22Rv1 (cell line): ENCODE data around the gene LAMTOR4.

Source experiments
- H3K27ac ChIP-seq: fragments of 450-650 bp; 2 replicates; pipeline ENCODE4 v1.5.1; 2017
- CTCF ChIP-seq: fragments of 450-650 bp; IDR thresholded peaks from 2 replicates; pipeline ENCODE4 v1.5.1; 2017; ENCODE audit warnings: mild to moderate bottlenecking
- ZFX ChIP-seq: fragments of 450-650 bp; IDR thresholded peaks from 2 replicates; pipeline ENCODE4 v1.6.1; 2017; ENCODE audit warnings: antibody characterized with exemption, borderline replicate concordance

Gene LAMTOR4

DNA sequence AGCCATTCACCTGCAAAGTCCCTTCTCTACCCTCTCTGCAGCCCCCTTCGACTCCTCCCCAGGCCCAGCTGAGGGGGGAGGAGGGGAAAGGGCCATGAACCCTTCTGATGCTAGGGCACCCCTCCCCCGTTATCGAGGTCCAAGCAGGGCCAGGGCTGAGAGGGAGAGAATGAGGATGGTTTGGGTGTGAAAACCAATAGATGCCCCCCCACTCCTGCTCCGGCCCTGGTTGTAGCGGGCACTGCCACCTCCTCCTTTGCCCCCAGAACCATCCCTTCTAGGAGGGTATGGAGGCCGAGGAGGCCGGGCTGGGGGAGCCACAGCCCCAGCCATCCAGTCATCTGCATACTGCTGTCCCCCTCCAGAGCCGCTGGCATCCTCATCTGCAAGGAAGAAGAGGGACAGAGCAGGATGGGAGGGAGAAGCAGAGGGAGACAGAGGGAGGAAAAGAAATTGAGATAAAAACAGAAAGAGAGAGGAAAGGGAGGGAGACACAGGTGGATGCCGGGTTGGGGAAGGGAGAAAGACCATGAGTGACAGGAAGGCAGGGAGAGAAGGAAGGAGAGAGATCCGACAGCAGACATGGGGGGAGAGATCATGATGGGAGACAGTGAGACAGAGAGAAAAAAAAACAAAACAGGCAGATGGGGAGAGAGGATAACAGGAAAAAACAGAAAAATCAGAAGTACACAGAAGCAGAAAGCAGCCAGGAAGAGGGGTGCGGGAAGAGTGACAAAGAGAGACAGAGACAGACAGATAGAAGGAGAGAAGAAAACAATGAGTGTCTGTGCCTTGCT is 21.6 kb downstream of the LAMTOR4 start:
- no peak for TF ChIP-seq CTCF
- no peak for TF ChIP-seq ZFX
- H3K27ac ChIP-seq, result no peak overlapping the region

GRCh38 chr7:100171087-100171681 is 22.5 kb downstream of the LAMTOR4 start:
- TF ChIP-seq CTCF, result no peak
- no peak for TF ChIP-seq ZFX
- no peak overlapping the region for H3K27ac ChIP-seq

DNA sequence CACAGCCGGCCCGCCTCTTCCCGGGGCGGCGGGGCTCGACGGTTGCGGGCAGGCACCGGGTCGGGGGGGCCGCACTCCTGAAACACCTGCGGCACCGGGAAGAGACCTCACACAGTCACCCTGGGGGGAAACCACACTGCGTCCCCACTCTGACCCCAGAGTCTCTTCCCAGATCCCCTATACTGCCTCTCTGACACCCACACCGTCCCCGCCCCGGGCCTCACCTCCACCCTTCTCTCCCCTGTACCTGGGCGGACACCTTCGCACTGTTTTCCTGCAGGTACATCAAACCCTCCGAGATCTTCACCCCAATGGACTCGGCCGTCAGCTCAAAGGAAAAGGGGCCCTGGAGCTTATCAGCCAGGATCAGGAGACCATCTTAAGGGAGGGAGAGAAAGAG is 23.1 kb downstream of the LAMTOR4 start:
- no peak overlapping the region for H3K27ac ChIP-seq
- TF ChIP-seq CTCF (no peak), ZFX (no peak)

DNA sequence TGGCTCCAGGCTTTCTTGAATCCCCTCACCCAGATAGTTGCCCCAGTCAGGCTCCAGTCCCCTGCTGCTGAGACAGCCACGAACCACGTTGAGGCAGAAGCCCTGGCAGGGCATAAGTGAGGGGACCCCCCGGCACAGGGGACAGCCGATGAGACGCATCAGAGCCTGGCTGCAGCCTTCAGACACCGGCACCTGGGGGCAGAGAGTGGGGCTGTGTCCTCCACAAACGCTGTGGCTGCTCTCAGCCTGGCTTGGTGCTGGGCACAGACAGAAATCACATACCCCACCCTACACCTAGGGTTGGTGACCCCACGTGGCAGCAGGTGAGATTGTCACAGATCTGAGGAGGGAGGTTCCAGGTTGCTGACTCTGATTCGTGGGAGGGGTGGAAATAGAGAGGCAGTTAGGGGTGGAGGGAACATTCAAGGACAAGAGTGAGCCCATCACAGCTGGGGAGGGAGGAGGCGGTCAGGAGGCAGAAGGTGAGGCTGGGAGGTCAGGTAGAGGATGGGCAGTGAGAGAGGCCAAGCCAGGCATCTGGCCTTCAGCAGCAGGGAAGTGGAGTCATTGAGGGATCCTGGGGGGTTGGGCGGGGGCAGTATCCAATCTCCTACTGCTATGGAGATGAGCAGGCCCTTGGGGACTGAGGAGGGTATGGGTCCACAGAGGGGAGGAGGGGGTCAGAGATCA is 25.2 kb downstream of the LAMTOR4 start:
- TF ChIP-seq ZFX, result no peak
- no peak for TF ChIP-seq CTCF
- H3K27ac ChIP-seq, result no peak overlapping the region

DNA sequence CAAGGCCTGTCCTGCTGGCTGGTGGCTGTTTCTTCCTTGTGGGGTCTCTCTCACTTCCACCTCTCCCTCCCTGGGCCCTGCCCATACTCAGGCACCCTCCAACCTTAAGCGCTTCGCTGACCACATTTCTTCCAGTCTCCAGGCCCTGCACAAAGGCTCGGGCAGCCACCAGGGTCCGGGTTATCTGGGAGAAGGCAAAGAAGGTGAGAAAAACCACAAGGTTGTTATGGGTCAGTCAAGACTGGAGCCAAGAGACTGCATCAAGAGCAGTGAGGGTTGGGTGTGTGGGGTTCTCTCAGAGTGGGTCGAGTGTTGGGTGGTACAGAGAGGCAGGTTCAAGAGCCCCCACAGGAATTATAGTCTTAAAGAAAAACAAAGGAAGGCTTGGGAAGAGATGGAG is 25.9 kb downstream of the LAMTOR4 start:
- no peak overlapping the region for H3K27ac ChIP-seq
- TF ChIP-seq ZFX (no peak), CTCF (no peak)

DNA sequence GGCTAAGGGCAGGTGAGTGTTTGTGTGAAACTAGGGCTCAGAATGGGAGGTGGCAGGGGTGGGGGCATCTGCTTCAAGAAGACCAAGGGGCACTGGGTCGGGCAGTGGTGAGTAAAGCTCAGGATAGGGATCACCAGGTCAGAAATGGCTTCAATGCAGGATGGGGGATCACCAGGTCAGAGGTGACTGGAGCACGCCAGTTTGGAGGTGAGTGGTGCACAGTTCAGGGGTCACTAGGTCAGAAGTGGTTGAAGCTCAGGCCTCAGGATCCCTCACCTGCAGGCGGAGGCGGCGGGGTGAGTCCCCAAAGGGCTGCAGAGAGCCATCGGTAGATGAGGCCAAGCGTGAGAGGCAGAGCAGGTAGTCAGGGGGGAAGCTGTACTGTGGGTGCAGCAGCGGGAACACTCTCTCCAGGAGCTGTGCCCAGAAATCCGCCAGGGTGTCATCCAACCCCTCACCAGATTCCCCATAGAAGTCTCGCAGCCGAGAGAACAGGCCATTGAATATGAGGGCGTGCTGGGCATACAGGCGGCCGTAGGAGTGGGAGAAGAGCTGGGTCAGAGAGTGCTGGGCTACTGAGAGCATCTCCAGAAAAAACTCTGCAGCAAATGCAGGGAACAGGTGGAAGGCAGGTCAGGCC is 26.7 kb downstream of the LAMTOR4 start:
- TF ChIP-seq CTCF (no peak), ZFX (no peak)
- H3K27ac ChIP-seq, result no peak overlapping the region
